Measurements from ENCODE around the gene CD22.

CD22 gene

GRCh38 chr19:35341006-35341405, 12.0 kb downstream of the CD22 start:
- no peak for DNase-seq (ENCODE audit: low read depth in 2 of 2)

GRCh38 chr19:35341565-35342225, 12.7 kb downstream of the CD22 start:
- no peak for DNase-seq (ENCODE audit: low read depth in 2 of 2)

DNA sequence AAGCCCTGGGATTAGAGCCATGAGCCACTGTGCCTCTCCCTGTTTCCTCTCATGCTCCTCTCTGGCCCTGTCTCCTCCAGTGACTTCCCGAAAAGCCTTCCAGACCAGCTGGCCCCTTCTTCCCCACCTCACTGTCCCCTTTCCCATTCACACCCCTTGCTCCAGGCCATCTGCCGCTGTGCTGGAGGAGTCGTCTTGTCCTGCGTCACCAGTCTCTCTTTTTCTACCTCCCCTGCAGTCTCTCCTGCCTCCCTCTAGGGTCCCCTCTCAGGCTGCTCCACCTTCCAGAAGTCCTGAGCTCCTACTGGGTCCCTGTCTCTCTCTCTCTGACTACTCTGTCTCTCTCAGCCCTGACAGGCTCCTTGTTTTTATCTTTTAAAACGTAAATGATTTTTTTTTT, 13.4 kb downstream of the CD22 start:
- DNase-seq (ENCODE audit: low read depth in 2 of 2), result no peak

- no peak for DNase-seq (ENCODE audit: low read depth in 2 of 2)
These were observed 15.6 kb downstream of the CD22 start for GRCh38 chr19:35344511-35345031.

GRCh38 chr19:35345671-35346111, 16.7 kb downstream of the CD22 start:
- no peak for DNase-seq (ENCODE audit: low read depth in 2 of 2)

DNA sequence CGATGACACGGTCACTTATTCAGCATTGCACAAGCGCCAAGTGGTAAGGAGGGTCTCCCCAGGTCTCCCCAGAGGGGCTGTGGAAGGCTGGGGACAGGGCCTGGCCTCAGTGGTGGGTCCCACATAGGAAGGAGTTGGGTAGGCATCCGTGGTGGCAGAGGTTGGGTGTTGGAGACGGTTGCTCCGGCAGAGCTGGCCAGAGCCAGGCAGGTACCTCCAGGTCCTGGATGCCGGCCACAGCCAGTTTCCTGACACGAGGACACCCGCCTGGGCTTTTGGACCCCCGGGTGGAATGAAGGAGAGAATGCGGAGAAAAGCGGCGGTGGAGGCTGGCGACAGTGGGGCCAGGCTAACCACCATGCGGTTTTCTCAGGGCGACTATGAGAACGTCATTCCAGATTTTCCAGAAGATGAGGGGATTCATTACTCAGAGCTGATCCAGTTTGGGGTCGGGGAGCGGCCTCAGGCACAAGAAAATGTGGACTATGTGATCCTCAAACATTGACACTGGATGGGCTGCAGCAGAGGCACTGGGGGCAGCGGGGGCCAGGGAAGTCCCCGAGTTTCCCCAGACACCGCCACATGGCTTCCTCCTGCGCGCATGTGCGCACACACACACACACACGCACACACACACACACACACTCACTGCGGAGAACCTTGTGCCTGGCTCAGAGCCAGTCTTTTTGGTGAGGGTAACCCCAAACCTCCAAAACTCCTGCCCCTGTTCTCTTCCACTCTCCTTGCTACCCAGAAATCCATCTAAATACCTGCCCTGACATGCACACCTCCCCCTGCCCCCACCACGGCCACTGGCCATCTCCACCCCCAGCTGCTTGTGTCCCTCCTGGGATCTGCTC, 17.4 kb downstream of the CD22 start:
- peak; percentile 63 to 67 for DNase-seq (ENCODE audit: low read depth in 2 of 2)

DNA sequence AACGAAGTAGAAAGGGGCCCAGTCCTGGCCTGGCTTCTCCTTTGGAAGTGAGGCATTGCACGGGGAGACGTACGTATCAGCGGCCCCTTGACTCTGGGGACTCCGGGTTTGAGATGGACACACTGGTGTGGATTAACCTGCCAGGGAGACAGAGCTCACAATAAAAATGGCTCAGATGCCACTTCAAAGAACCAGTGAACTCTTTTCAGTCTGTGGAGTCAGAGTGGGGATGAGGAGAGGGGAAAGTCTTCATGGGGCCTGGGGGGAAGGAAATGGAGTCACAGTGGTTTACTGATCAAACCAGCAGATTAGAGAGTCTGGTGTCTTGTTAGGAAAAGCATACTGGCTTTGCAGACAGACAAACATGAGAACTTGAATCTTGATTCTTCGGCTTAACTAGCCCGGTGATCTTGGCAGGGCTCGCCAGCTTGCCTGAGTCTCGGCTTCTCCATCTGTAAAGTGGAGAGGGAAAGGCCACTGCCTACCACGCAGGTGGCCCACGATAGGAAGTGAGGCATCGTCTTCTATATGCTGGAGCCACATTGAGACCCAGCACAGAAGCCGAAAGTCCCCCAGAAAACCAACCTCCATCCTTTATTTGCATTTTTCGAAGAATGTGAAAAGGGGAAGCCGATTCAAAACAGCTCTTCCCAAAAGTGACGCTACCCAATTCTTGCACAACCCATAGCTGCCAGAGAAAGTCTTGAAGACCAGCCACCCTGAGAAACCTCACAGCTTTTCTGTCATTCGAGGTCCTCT, 18.4 kb downstream of the CD22 start, which contains the start of gene FFAR1:
FFAR1 (plus strand) TSS at position 732 of the 759 bp plus-strand sequence. CDS start 3,650 bp downstream, outside the sequence.
- DNase-seq (ENCODE audit: low read depth in 2 of 2), result peak; percentile 17 to 23

GRCh38 chr19:35347930-35348298, 18.9 kb downstream of the CD22 start:
- DNase-seq (ENCODE audit: low read depth in 2 of 2), result no peak

DNA sequence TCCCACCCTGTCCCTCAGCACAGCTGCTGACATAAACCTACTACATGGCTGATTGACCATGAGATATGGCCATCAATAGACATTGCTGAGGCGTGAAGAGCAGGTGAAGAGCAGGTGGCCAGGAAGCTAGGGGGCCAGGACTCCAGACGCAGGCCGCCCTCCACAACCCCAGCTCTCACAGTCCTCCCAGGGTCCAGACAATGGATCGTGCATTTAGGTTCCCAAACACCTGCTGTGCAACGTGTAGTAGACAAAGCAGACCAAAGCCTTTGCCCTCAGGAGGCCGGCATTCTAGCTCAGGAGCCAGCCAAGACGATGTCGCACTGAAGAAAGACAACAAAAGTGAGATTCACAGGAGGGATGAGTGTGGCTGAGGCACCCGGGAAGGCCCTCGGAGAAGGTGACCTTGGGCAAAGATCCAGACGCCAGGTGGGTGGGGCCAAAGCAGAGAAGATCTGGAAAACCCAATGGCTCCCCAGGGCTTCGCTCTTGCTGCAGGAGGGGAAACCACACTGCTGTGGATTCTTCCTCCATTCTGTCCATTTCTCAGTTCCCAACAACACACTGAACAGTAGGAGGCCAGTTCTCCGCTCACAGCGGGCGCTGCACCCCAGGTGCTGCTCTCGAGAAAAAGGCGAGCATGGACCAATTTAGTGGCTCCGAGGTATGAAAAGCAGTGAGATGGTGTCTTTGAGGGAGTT, 20.1 kb downstream of the CD22 start:
- no peak for DNase-seq (ENCODE audit: low read depth in 2 of 2)

DNA sequence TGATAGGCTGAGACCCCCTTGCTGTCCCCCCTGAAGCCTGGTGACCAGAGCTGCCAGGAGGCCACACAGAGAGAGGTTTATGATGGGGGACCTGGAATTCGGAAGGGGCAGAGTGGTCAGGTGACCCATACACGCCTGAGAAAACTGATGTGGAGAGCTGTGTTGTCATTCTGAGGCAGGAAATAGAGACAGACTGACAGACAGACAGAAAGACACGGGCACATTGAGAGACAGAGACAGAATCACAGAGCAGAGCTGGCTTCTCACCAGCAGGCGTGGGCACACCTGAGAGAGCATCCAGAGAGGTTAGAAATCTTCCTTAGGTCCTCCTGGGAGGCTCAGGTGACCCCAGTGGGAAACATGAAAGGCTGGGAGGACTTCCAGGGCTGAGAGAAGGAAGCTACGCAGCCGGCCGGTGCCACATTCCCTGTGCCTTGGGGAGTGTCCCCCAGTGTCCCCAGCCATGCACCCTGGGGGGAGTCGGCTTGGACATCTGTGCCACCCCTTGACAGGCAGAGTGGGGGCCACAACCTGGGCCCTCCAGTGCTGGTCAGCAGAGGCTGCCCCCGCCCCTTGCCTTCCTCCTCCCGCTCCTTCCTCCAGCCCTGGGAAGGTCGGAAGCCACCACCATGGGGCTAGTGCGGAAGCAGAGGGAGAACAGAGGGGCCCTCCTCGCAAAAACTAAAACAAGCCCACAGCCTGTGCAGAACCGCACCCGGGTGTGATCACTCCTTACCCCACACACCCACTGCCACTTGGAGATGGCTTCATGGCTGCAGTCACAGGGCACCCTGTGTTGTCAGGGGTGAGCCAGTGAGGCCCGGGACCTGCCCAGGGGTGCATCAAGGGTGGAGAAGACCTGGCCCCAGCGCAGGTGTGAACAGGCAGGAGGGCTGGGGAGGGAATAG, 20.9 kb downstream of the CD22 start:
- DNase-seq (ENCODE audit: low read depth in 2 of 2), result no peak

DNA sequence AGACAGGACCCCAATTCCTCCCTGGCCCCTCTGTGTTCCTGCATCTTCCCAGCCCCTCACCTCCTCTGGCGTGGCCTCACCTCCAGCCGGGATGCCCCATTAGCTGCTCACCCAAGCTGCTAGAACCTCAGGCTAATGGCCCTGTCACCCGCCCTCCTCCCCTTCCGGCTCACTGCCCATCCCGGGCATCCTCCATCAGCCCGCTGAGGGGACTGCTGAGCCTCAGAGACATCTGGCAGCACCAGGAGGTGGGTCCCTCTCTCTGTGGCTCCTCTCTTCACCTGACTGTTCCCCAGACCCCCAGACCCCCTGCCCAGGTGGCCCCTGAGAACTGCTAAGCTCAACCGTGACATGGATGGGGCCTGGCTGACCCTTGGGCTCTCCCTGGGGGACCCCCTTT, 21.6 kb downstream of the CD22 start:
- no peak for DNase-seq (ENCODE audit: low read depth in 2 of 2)

DNA sequence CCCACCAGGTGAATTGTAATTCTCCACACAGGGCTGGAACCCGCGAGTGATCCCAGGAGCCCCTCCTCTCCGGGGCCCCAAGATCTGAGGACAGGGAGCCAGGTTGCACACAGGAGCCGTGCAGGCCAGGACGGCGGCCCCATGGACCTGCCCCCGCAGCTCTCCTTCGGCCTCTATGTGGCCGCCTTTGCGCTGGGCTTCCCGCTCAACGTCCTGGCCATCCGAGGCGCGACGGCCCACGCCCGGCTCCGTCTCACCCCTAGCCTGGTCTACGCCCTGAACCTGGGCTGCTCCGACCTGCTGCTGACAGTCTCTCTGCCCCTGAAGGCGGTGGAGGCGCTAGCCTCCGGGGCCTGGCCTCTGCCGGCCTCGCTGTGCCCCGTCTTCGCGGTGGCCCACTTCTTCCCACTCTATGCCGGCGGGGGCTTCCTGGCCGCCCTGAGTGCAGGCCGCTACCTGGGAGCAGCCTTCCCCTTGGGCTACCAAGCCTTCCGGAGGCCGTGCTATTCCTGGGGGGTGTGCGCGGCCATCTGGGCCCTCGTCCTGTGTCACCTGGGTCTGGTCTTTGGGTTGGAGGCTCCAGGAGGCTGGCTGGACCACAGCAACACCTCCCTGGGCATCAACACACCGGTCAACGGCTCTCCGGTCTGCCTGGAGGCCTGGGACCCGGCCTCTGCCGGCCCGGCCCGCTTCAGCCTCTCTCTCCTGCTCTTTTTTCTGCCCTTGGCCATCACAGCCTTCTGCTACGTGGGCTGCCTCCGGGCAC, 22.6 kb downstream of the CD22 start:
- DNase-seq (ENCODE audit: low read depth in 2 of 2), result no peak

GRCh38 chr19:35352177-35352447, 23.1 kb downstream of the CD22 start:
- DNase-seq (ENCODE audit: low read depth in 2 of 2), result no peak

- DNase-seq (ENCODE audit: low read depth in 2 of 2), result peak; percentile 42 to 62
These were observed 23.7 kb downstream of the CD22 start for GRCh38 chr19:35352448-35353304.

DNA sequence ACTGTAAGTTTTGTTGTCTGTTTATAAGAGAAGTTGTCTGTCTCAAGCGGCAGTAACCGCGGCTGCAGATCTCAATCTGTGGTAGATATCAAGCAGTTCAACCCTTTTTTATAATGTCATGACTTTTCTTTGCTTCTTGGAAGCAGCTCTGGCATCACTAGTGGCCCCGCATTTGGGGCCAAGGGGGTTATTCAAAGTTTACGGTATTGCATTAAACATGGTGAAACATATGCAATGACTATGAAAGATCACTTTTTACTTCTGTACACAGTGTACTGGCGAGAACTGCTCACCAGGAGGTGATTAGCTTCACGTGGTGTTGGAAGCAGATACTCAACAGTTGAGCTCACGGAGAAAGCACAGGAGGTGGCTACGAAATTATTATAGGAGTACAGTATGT, 24.6 kb downstream of the CD22 start:
- no peak for DNase-seq (ENCODE audit: low read depth in 2 of 2)

- no peak for DNase-seq (ENCODE audit: low read depth in 2 of 2)
These were observed 25.9 kb downstream of the CD22 start for GRCh38 chr19:35354898-35355297.

DNA sequence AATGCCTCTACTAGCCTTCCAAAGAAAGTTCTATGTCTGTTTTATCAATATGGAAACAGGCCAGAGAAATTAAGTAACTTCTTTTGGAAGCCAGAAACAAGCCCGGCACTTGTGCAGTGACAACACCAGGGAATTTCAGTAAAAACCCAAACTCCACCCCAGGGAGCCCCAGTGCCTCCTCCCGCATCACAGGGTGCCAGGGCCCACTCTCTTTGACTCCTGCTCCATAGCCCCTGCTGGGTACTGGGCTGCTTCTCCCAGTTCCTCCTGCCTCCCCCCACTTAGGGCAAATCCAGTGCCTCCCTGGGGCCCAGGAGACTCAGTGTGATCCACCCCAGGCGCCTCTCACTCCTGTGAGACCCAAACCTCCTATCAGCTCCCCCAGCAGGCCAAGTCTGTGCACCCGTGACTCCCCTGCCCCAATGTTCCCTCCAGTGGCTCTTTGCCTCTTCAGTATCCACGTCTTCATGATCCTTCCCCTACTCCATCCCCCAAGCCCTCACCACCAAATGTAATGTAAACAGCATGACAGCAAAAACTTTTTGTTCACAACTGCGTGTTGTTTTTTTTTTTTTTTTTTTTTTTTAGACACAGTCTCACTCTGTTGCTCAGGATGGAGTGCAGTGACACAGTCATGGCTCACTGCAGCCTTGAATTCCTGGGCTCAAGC, 26.9 kb downstream of the CD22 start:
- no peak for DNase-seq (ENCODE audit: low read depth in 2 of 2)

DNA sequence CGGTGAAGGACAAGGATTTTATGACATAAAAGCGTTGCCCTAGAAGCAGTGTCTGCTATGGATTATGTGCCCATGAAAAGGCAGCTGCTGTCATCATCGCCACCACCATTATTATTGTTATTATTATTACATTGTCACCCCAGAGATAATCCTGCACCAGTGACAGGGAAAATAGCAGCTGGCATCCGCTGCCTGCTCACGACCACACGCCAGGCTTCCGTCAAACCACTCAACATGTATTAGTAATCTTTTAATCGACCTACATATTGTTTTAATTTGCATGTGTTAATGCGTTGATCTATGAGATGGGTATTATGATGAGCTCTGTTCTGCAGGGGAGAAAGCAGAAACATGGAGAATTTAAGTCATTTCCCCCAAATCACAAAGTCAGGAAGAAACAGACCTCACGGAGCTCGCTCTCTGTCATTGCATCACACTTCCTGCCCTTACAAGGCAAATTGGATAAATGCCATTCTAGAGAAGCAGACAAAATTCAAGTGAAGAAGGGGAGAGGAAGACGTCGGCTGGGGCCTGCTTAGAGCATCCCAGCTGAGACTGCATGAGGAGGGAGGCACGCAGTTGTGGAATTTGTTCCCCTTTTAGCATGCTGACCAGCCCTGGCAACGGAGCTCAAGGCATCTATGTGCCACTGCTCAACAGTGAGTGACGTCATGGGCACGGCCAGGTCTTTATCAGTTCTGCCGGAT, 29.0 kb downstream of the CD22 start, which contains the start of gene FFAR3:
FFAR3 (plus strand) TSS at position 594 of the 707 bp plus-strand sequence. CDS start 431 bp downstream, outside the sequence.
- DNase-seq (ENCODE audit: low read depth in 2 of 2), result no peak

Measured in stimulated activated CD8-positive, alpha-beta memory T cell treated with anti-CD3 and anti-CD28 coated beads, Interleukin-7, amount 100 ng/mL, for 4 hours (primary cell).